ENCODE measurements around the gene EHMT2. TPM values are rescaled to one million over a fixed set of nuclear protein-coding genes. Genes with fewer than 3 reads are reported as not detected.

The EHMT2 gene
- total and polyA plus RNA-seq, 2 of the 8 experiments (the other 6 are each of a cell fraction or from before 2014, with no cell fraction given) = 125 to 177 TPM

- TF ChIP-seq MAFK (IDR thresholded peaks at IDR 0.05; ENCODE audit: low read depth, low read length) (no peak), SAP30 (IDR thresholded peaks at IDR 0.05; ENCODE audit: insufficient read depth, insufficient replicate concordance, low read length) (no peak), CREB1 (IDR thresholded peaks at IDR 0.05) (no peak), CTCF (IDR thresholded peaks at IDR 0.05; ENCODE audit: control extremely low read depth in 1 of 3, insufficient read depth in 1 of 3, low read depth in 1 of 3, low read length in 3 of 3) (no peak), KDM4A (IDR thresholded peaks at IDR 0.05; ENCODE audit: low read depth, low read length, severe bottlenecking) (no peak), KDM5A (IDR thresholded peaks at IDR 0.05; ENCODE audit: low read length) (no peak)
These were observed 50.1 kb downstream of the EHMT2 start (continued) for GRCh38 chr6:31847276-31847978.

Data from H1 (cell line).